Activated CD8-positive, alpha-beta T cell treated with anti-CD3 and anti-CD28 coated beads for 36 hours (primary cell): ENCODE measurements around the gene TEX29. TPM values are rescaled to one million over a fixed set of nuclear protein-coding genes. Genes with fewer than 3 reads are reported as not detected.

Experiments used
- ATAC-seq: fragments of 200-7000 bp; cut with Tn5 transposase; one replicate; pipeline ENCODE4 v1.10.0; 2021; ENCODE audit warnings: mild to moderate bottlenecking, moderate library complexity
- CTCF ChIA-PET: fragments of 350-600 bp; sonication (Branson Sonifier 250); formaldehyde crosslinking; loops from one replicate; lab custom pipeline; 2021; ENCODE audit warnings: antibody characterized with exemption; lab: Charles Lee
- POLR2A ChIA-PET: fragments of 350-600 bp; sonication (Branson Sonifier 250); formaldehyde crosslinking; loops from one replicate; lab custom pipeline; 2021; ENCODE audit warnings: antibody characterized with exemption; lab: Charles Lee
- DNase-seq: peaks from one replicate; pipeline ENCODE4 v3.0.0-alpha.2; 2020
- H3K27ac Mint-ChIP-seq: one replicate; pipeline ENCODE4 v1.8.0; 2021; ENCODE audit warnings: mild to moderate bottlenecking, mixed read lengths
- H3K27me3 Mint-ChIP-seq: one replicate; pipeline ENCODE4 v1.8.0; 2021; ENCODE audit warnings: mixed read lengths
- H3K36me3 Mint-ChIP-seq: one replicate; pipeline ENCODE4 v1.8.0; 2021; ENCODE audit warnings: low read depth, mixed read lengths
- H3K4me1 Mint-ChIP-seq: one replicate; pipeline ENCODE4 v1.8.0; 2021; ENCODE audit warnings: low read depth, mixed read lengths
- H3K4me3 Mint-ChIP-seq: one replicate; pipeline ENCODE4 v1.8.0; 2021; ENCODE audit warnings: mild to moderate bottlenecking, moderate library complexity, mixed read lengths
- H3K9me3 Mint-ChIP-seq: one replicate; pipeline ENCODE4 v1.8.0; 2021; ENCODE audit warnings: mixed read lengths
- CTCF ChIP-seq: fragments of 200-600 bp; IDR thresholded peaks from one replicate; pipeline ENCODE4 v1.8.0; 2022; ENCODE audit warnings: antibody characterized with exemption, mild to moderate bottlenecking
- intact Hi-C: fragments of 100-400 bp; cut with micrococcal nuclease; formaldehyde crosslinking; loops from one replicate; pipeline ENCODE4 v1.10.0; 2022
- total RNA-seq, 2 experiments: library from RNA; stranded (reverse); gene quantifications; one replicate each; pipeline ENCODE4 v1.2.3, GENCODE V29; 2021

The TEX29 gene
- total RNA-seq, 2 experiments from 2014 or later, result 0.50 to 0.67 TPM

GRCh38 chr13:111389621-111390521 is 69.4 kb downstream of the TEX29 start:
- ChIA-PET CTCF (interaction anchor here (1.0 kb wide), 1 partner anchor 14 kb away, joined by 3 read pairs; no protein-coding TSS in a partner anchor), POLR2A (no interaction called here)
- intact Hi-C loops, result no loop called here
- Mint-ChIP-seq H3K4me3 (no peak overlapping the region), H3K4me1 (peaks cover 24% of the 10 kb centered on the region), H3K9me3 (no peaks in the 10 kb centered on the region), H3K27me3 (no peaks in the 10 kb centered on the region), H3K36me3 (no peaks in the 10 kb centered on the region), H3K27ac (no peak overlapping the region)
- no peak for TF ChIP-seq CTCF
- no peak for ATAC-seq
- no peak for DNase-seq

- POLR2A ChIA-PET, result no interaction called here
Measured at GRCh38 chr13:111390522-111391270, 70.3 kb downstream of the TEX29 start.

GRCh38 chr13:111392486-111392885 is 72.0 kb downstream of the TEX29 start:
- no peak for ATAC-seq
- Mint-ChIP-seq H3K36me3 (no peaks in the 10 kb centered on the region), H3K9me3 (no peaks in the 10 kb centered on the region), H3K27me3 (no peaks in the 10 kb centered on the region), H3K4me3 (no peak overlapping the region), H3K27ac (no peak overlapping the region), H3K4me1 (peaks cover 15% of the 10 kb centered on the region)
- POLR2A ChIA-PET, result no interaction called here
- DNase-seq, result no peak
- no peak for TF ChIP-seq CTCF
- intact Hi-C loops, result no loop called here
- CTCF ChIA-PET, result no interaction called here

More at GRCh38 chr13:111390522-111391270, 70.3 kb downstream of the TEX29 start:
- DNase-seq, result no peak
- Mint-ChIP-seq H3K4me3 (no peak overlapping the region), H3K36me3 (no peaks in the 10 kb centered on the region), H3K27ac (no peak overlapping the region), H3K9me3 (no peaks in the 10 kb centered on the region), H3K27me3 (no peaks in the 10 kb centered on the region), H3K4me1 (peaks cover 18% of the 10 kb centered on the region)
- CTCF ChIA-PET, result no interaction called here
- no peak for ATAC-seq
- intact Hi-C loops, result no loop called here
- TF ChIP-seq CTCF, result no peak

GRCh38 chr13:111393221-111393790 is 72.9 kb downstream of the TEX29 start:
- intact Hi-C loops, result no loop called here
- ChIA-PET POLR2A (no interaction called here), CTCF (no interaction called here)
- peaks cover 13% of the 10 kb centered on the region for H3K4me1 Mint-ChIP-seq
- H3K4me3 Mint-ChIP-seq, result no peak overlapping the region
- DNase-seq, result no peak
- no peak overlapping the region for H3K27ac Mint-ChIP-seq
- no peaks in the 10 kb centered on the region for H3K27me3 Mint-ChIP-seq
- H3K36me3 Mint-ChIP-seq, result no peaks in the 10 kb centered on the region
- ATAC-seq, result no peak
- no peak for TF ChIP-seq CTCF
- H3K9me3 Mint-ChIP-seq, result no peaks in the 10 kb centered on the region

Other genes starting within 250 kb of the TEX29 start
- gene ARHGEF7, start 205.3 kb upstream of the TEX29 start, total RNA-seq, result 10 to 100 TPM; 67.0 to 71.2 TPM